ENCODE data around the gene TMEM266.

TMEM266 gene

DNA sequence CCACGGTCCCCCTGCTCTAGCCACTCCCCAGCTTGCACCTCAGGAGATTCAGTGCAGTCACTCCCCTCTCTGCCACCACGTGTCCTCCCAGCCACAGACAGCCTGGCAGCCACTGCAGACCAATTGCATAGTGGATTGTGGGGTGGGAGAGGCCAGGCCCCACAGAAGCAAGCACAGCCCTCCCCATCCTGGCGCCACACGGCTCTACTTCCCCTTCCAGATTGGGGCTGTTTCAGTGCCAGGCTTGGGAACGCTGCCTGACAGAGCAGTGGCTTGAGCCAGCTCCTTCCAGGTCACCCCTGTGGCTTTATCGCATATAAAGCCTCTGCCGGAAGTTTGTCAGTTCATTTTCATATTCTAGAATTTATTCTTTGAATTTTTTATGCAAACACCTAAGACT lies 90.7 kb downstream of the TMEM266 start:
- TF ChIP-seq CTCF (IDR thresholded peaks at IDR 0.05; ENCODE audit: low read depth, low read length): no peak
- no peak overlapping the region for H3K4me3 ChIP-seq (replicated peaks in 1 of 2; ENCODE audit: low read depth in 2 of 2, low read length in 2 of 2)
- DNase-seq (ENCODE audit: low read depth in 2 of 2): no peak

DNA sequence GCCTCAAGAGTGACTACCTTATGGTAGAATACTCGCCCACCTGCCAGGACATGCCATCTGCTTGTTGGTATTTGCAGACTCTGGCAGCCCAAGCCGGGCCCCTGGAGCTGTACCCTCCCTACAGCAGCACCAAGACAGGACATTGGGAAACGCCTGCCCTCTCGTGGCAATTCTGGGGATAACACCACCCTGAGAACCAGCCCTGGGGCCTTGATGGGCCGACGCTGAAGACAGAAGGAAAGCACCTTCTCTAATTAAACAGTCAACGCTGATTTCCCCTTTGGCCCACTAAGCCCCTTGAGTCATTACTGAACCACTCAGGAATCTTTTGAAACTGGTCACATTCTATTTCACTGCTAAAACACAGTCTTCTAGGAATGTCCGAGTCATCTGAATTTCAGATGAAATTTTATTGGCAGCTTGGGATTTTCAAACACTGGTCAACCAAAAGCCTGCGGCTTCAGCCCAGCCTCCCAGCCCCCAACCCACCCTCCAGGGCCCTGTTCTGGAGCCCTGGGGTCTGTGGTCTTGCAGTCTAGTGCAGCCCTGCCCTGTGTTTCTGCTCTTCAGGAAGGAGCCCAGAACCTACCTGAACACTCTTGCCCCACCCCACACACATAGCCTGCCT lies 91.3 kb downstream of the TMEM266 start:
- DNase-seq (ENCODE audit: low read depth in 2 of 2): peak; percentile 72 to 75
- peak; percentile 83 for TF ChIP-seq CTCF (IDR thresholded peaks at IDR 0.05; ENCODE audit: low read depth, low read length)
- no peak overlapping the region for H3K4me3 ChIP-seq (replicated peaks in 1 of 2; ENCODE audit: low read depth in 2 of 2, low read length in 2 of 2)

DNA sequence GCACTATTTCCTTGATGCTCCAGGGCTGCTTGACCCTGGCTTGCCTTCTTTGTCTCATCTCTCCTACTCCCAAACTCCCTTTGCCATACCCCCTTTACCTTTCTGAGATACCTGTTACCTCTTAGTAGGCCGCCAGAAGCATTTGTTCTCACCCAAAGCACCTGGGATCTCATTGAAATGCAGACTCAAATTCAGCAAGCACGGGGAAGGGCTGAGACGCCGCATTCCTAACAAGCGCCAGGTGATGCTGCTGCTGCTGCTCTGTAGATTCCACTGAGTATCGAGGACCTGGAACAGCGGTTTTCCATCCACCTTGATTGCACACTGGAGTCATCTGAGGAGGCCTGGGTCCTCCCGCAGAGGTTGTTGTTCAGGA lies 91.8 kb downstream of the TMEM266 start:
- TF ChIP-seq CTCF (IDR thresholded peaks at IDR 0.05; ENCODE audit: low read depth, low read length): no peak

GRCh38 chr15:76152197-76152596 lies 92.4 kb downstream of the TMEM266 start:
- DNase-seq (ENCODE audit: low read depth in 2 of 2): no peak
- TF ChIP-seq CTCF (IDR thresholded peaks at IDR 0.05; ENCODE audit: low read depth, low read length): no peak
- no peak overlapping the region for H3K4me3 ChIP-seq (replicated peaks in 1 of 2; ENCODE audit: low read depth in 2 of 2, low read length in 2 of 2)

More for the DNA sequence above, 91.8 kb downstream of the TMEM266 start:
- no peak overlapping the region for H3K4me3 ChIP-seq (replicated peaks in 1 of 2; ENCODE audit: low read depth in 2 of 2, low read length in 2 of 2)
- DNase-seq (ENCODE audit: low read depth in 2 of 2): no peak

- H3K4me3 ChIP-seq (replicated peaks in 1 of 2; ENCODE audit: low read depth in 2 of 2, low read length in 2 of 2): no peak overlapping the region
- DNase-seq (ENCODE audit: low read depth in 2 of 2): no peak
- no peak for TF ChIP-seq CTCF (IDR thresholded peaks at IDR 0.05; ENCODE audit: low read depth, low read length)
These were observed 93.7 kb downstream of the TMEM266 start for GRCh38 chr15:76153241-76154197.

DNA sequence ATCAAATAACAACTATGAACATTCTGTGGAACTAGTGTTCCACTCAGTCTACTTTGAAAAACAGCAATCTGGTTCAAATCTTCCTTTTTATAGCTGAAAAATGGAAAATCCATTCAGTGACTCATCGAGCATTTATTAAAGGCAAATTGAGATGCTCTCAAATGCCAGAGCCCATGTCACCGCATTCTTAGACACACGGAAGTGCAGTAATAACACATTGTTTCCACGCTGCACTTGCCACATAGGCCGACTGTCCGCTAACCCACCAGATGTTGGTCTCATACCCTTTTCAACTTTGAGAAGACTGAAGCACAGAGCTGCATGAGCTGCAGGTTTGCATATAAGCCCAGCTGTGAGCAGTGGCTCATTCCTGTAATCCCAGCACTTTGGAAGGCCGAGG lies 95.9 kb downstream of the TMEM266 start:
- H3K4me3 ChIP-seq (replicated peaks in 1 of 2; ENCODE audit: low read depth in 2 of 2, low read length in 2 of 2): no peak overlapping the region
- no peak for TF ChIP-seq CTCF (IDR thresholded peaks at IDR 0.05; ENCODE audit: low read depth, low read length)
- no peak for DNase-seq (ENCODE audit: low read depth in 2 of 2)

Measured in cardiac fibroblast (primary cell).